CD4-positive, alpha-beta T cell treated with Interleukin-1 beta for 1 hour (primary cell): ENCODE data around the gene ACTR8.
"Not testable (repeated sequence)": the region's sequence is repeated elsewhere in the genome, so short reads cannot be mapped to it uniquely, and the experiment has no call there.

Experiments used
- DNase-seq, 2 donors: peaks; one replicate each; pipeline ENCODE4 v3.0.0-alpha.2; 2020 to 2022

Gene ACTR8

GRCh38 chr3:53881691-53882593 lies at the start of gene ACTR8:
Gene ACTR8, minus strand, starts transcription at chr3:53882152. Its CDS starts 51 bp downstream, at chr3:53882101.
- peak; percentile 88 to 90 for DNase-seq

- DNase-seq = not testable (repeated sequence)
Measured at GRCh38 chr3:53927208-53927872, 45.4 kb upstream of the ACTR8 start.

GRCh38 chr3:53921296-53921695 lies 39.3 kb upstream of the ACTR8 start:
- DNase-seq = peak; percentile 3

GRCh38 chr3:53919741-53920140 lies 37.8 kb upstream of the ACTR8 start:
- no peak for DNase-seq

GRCh38 chr3:53913401-53913800 lies 31.4 kb upstream of the ACTR8 start:
- no peak for DNase-seq

- no peak for DNase-seq
Measured at GRCh38 chr3:53902711-53903110, 20.8 kb upstream of the ACTR8 start.

GRCh38 chr3:53902067-53902466 lies 20.1 kb upstream of the ACTR8 start:
- DNase-seq = no peak

GRCh38 chr3:53900666-53901331 lies 18.8 kb upstream of the ACTR8 start:
- DNase-seq = no peak

- no peak for DNase-seq
Measured at GRCh38 chr3:53899750-53900149, 17.8 kb upstream of the ACTR8 start.

- DNase-seq = no peak
Measured at GRCh38 chr3:53892286-53892637, 10.3 kb upstream of the ACTR8 start.

GRCh38 chr3:53891497-53892285 lies 9.7 kb upstream of the ACTR8 start, which contains the start of gene SELENOK:
Gene SELENOK, minus strand, starts transcription at chr3:53891859.
- peak; percentile 99 for DNase-seq

GRCh38 chr3:53890726-53891475 lies 8.9 kb upstream of the ACTR8 start:
- DNase-seq = peak; percentile 70 to 73

- no peak for DNase-seq
Measured at GRCh38 chr3:53888232-53888631, 6.3 kb upstream of the ACTR8 start.

GRCh38 chr3:53887446-53887845 lies 5.5 kb upstream of the ACTR8 start:
- no peak for DNase-seq

- peak in 1 of 2 donors; percentile 14 for DNase-seq
Measured at GRCh38 chr3:53885239-53885638, 3.3 kb upstream of the ACTR8 start.

- DNase-seq = no peak
Measured at GRCh38 chr3:53884623-53885022, 2.7 kb upstream of the ACTR8 start.

- no peak for DNase-seq
Measured at GRCh38 chr3:53883008-53883407, 1.1 kb upstream of the ACTR8 start.

- DNase-seq = no peak
Measured at GRCh38 chr3:53880396-53881345, 1.3 kb downstream of the ACTR8 start.

- DNase-seq = no peak
Measured at GRCh38 chr3:53865732-53866499, 16.0 kb downstream of the ACTR8 start.

- no peak for DNase-seq
Measured at GRCh38 chr3:53863145-53863544, 18.8 kb downstream of the ACTR8 start.
